B cell (primary cell): ENCODE measurements around the gene HSPA12A. TPM values are rescaled to one million over a fixed set of nuclear protein-coding genes. Genes with fewer than 3 reads are reported as not detected.

ENCODE experiments used
- ATAC-seq: fragments of 200-7000 bp; cut with Tn5 transposase; one replicate; pipeline ENCODE4 v1.10.0; 2021; ENCODE audit warnings: low read depth, mild to moderate bottlenecking, moderate number of reproducible peaks, moderate library complexity
- CTCF ChIA-PET: fragments of 350-600 bp; sonication (Branson Sonifier 250); formaldehyde crosslinking; loops from one replicate; lab custom pipeline; 2021; ENCODE audit warnings: antibody characterized with exemption, inconsistent platforms; lab: Charles Lee
- POLR2A ChIA-PET: fragments of 350-600 bp; sonication (Branson Sonifier 250); formaldehyde crosslinking; loops from one replicate; lab custom pipeline; 2021; ENCODE audit warnings: antibody characterized with exemption; lab: Charles Lee
- DNase-seq: peaks from one replicate; pipeline ENCODE4 v3.0.0; 2013
- H2AFZ ChIP-seq: 2 replicates; pipeline ENCODE4 v1.6.1; 2012; ENCODE audit warnings: mild to moderate bottlenecking, low read depth, low read length; ENCODE audit not compliant: insufficient read depth, poor library complexity, severe bottlenecking
- H3K27ac ChIP-seq, 2 donors: 1 replicate in 1 of 2; 2 replicates in 1 of 2; pipeline ENCODE4 v1.5.1; 2012 to 2013; ENCODE audit warnings: low read length in 2 of 2, mild to moderate bottlenecking in 2 of 2, moderate library complexity in 1 of 2
- H3K27me3 ChIP-seq, 4 experiments: fragments of 200-600 bp in 1 of 4; sonication (generic) in 1 of 4; replicated peaks in 1 of 4; 1 replicate in 2 of 4; 2 replicates in 2 of 4; pipeline versions ENCODE4 v1.6.1 to v1.7.0; 2013 to 2016; ENCODE audit warnings: low read length in 3 of 4, mild to moderate bottlenecking in 2 of 4, mixed read lengths in 1 of 4, moderate library complexity in 1 of 4; ENCODE audit not compliant: insufficient read depth in 4 of 4, control insufficient read depth in 3 of 4; ENCODE audit errors: control extremely low read depth in 1 of 4
- H3K36me3 ChIP-seq, 2 experiments: replicated peaks in 1 of 2; 1 replicate in 1 of 2; 2 replicates in 1 of 2; pipeline versions ENCODE4 v1.6.1 to v1.7.1; 2013; ENCODE audit warnings: low read length in 1 of 2; ENCODE audit not compliant: insufficient read depth in 2 of 2, control insufficient read depth in 1 of 2; ENCODE audit errors: control extremely low read depth in 1 of 2, extremely low read depth in 1 of 2
- H3K4me1 ChIP-seq, 2 donors: fragments of 200-600 bp in 1 of 2; sonication (generic) in 1 of 2; 1 replicate in 1 of 2; 2 replicates in 1 of 2; pipeline versions ENCODE4 v1.5.1 to v1.6.1; 2013 to 2017; ENCODE audit warnings: low read length in 2 of 2; ENCODE audit not compliant: control insufficient read depth in 2 of 2, insufficient read depth in 2 of 2
- H3K4me2 ChIP-seq: replicated peaks from 2 replicates; pipeline ENCODE3; 2012; ENCODE audit warnings: mild to moderate bottlenecking, low read depth, low read length; ENCODE audit not compliant: poor library complexity, severe bottlenecking
- H3K4me3 ChIP-seq, 5 experiments: fragments of 200-600 bp in 1 of 5; sonication (generic) in 1 of 5; 1 replicate in 3 of 5; 2 replicates in 2 of 5; pipeline versions ENCODE4 v1.5.1 to v1.7.0; 2011 to 2016; ENCODE audit warnings: low read length in 4 of 5, mild to moderate bottlenecking in 4 of 5, low read depth in 2 of 5, control low read depth in 1 of 5, moderate library complexity in 1 of 5; ENCODE audit not compliant: insufficient read depth in 1 of 5; ENCODE audit errors: control extremely low read depth in 1 of 5, extremely low read depth in 1 of 5
- H3K79me2 ChIP-seq: fragments of 200-600 bp; sonication (generic); one replicate; pipeline ENCODE4 v1.6.0; 2016; ENCODE audit warnings: low read length; ENCODE audit not compliant: control insufficient read depth, insufficient read depth
- H3K9ac ChIP-seq: fragments of 200-600 bp; sonication (generic); 2 replicates; pipeline ENCODE4 v1.6.1; 2017; ENCODE audit warnings: mild to moderate bottlenecking, low read length, moderate library complexity
- H3K9me3 ChIP-seq, 3 donors: one replicate each; pipeline versions ENCODE4 v1.6.1 to v1.7.1; 2013; ENCODE audit warnings: low read length in 2 of 3; ENCODE audit not compliant: control insufficient read depth in 2 of 3, insufficient read depth in 1 of 3; ENCODE audit errors: control extremely low read depth in 1 of 3
- H4K20me1 ChIP-seq: 2 replicates; pipeline ENCODE4 v1.6.0; 2012; ENCODE audit warnings: mild to moderate bottlenecking, low read length; ENCODE audit not compliant: insufficient read depth, control insufficient read depth, poor library complexity, severe bottlenecking
- H3K27ac Mint-ChIP-seq: one replicate; pipeline ENCODE4 v1.8.0; 2021; ENCODE audit warnings: mixed read lengths
- H3K27me3 Mint-ChIP-seq: one replicate; pipeline ENCODE4 v1.8.0; 2021; ENCODE audit warnings: mixed read lengths
- H3K4me1 Mint-ChIP-seq: one replicate; pipeline ENCODE4 v1.8.0; 2021; ENCODE audit warnings: mixed read lengths
- H3K4me3 Mint-ChIP-seq: one replicate; pipeline ENCODE4 v1.8.0; 2021; ENCODE audit warnings: mixed read lengths
- H3K9me3 Mint-ChIP-seq: one replicate; pipeline ENCODE4 v1.8.0; 2022; ENCODE audit warnings: mixed read lengths; ENCODE audit not compliant: insufficient read depth
- CTCF ChIP-seq: fragments of 200-600 bp; IDR thresholded peaks from one replicate; pipeline ENCODE4 v1.8.0; 2022; ENCODE audit warnings: antibody characterized with exemption, mild to moderate bottlenecking
- EZH2 ChIP-seq: IDR thresholded peaks from 2 replicates; pipeline ENCODE4 v1.6.1; 2012; ENCODE audit warnings: borderline replicate concordance, low read depth, mild to moderate bottlenecking, moderate library complexity, low read length; ENCODE audit not compliant: insufficient read depth, poor library complexity, severe bottlenecking
- WGBS: methylation state at CpG from one replicate; pipeline ENCODE4 v1.1.5; 2013; ENCODE audit warnings: missing lambda C conversion rate; ENCODE audit not compliant: insufficient coverage; 5-methylcytosine and 5-hydroxymethylcytosine counted together
- intact Hi-C: fragments of 100-400 bp; cut with micrococcal nuclease; formaldehyde crosslinking; loops from one replicate; pipeline ENCODE4 v1.10.0; 2022
- polyA plus RNA-seq: library from polyadenylated mRNA; depleted of rRNA; stranded (reverse); fragments of >200 nt; gene quantifications from 2 replicates; pipeline ENCODE4 v1.2.3, GENCODE V29; 2012
- total RNA-seq, 2 donors: library from RNA; stranded (reverse); fragments of 120-200 nt in 1 of 2; gene quantifications; 1 replicate in 1 of 2; 2 replicates in 1 of 2; pipeline versions ENCODE4 v1.2.3 to v1.2.4, GENCODE V29; 2013 to 2022

Gene HSPA12A
- total and polyA plus RNA-seq, 2 donors (not counting 1 experiment from before 2014, with no cell fraction given), result 2.1 to 17.7 TPM

GRCh38 chr10:116781370-116781884, 39.1 kb upstream of the HSPA12A start:
- no peaks in the 10 kb centered on the region for H3K27me3 ChIP-seq
- TF ChIP-seq EZH2 (no peak), CTCF (no peak)
- no peaks in the 10 kb centered on the region for H3K27me3 Mint-ChIP-seq
- WGBS, result no CpG with 5 or more reads among the region's 7 CpGs
- no peak overlapping the region for H2AFZ ChIP-seq
- ATAC-seq (no peak), DNase-seq (no peak)
- ChIA-PET CTCF (no interaction called here), POLR2A (no interaction called here)
- H3K9me3 Mint-ChIP-seq, result no peaks in the 10 kb centered on the region
- H3K4me1 ChIP-seq, result no peaks in the 10 kb centered on the region
- intact Hi-C loops, result no loop called here
- no peaks in the 10 kb centered on the region for H3K9me3 ChIP-seq
- H3K4me3 ChIP-seq, result no peak overlapping the region
- H3K27ac Mint-ChIP-seq, result no peak overlapping the region
- no peaks in the 10 kb centered on the region for H3K4me1 Mint-ChIP-seq
- H3K79me2 ChIP-seq, result no peaks in the 10 kb centered on the region
- no peak overlapping the region for H3K9ac ChIP-seq
- no peak overlapping the region for H3K27ac ChIP-seq
- no peak overlapping the region for H3K4me2 ChIP-seq
- no peaks in the 10 kb centered on the region for H3K36me3 ChIP-seq
- no peak overlapping the region for H3K4me3 Mint-ChIP-seq
- H4K20me1 ChIP-seq, result no peaks in the 10 kb centered on the region

DNA sequence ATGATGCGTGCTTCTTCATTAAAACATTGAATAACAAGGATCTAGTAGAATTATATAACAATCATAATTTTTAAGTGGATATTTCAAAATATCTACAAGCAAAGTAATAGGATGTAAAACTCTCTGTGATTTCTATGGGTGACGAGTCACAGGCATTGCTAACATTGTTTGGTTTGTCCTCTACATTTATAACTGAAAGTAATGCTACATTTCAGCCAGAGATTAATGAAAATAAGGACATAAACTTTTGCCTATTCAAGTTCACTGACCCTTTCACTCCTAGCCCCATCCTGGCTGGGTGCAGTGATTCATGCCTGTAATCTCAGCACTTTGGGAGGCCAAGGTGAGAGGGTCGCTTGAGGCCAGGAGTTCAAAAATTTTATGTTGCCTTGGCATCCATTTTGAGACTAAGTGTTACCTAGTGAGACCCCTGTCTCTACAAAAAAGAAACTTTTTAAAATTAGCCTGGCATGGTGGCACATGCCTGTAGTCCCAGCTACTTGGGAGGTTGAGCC, 38.4 kb upstream of the HSPA12A start:
- TF ChIP-seq CTCF (no peak), EZH2 (no peak)
- POLR2A ChIA-PET, result no interaction called here
- Histone ChIP-seq H2AFZ (no peak overlapping the region), H3K4me2 (no peak overlapping the region), H3K4me1 (no peaks in the 10 kb centered on the region), H3K36me3 (no peaks in the 10 kb centered on the region), H3K27me3 (no peaks in the 10 kb centered on the region), H3K9ac (no peak overlapping the region), H3K27ac (no peak overlapping the region), H4K20me1 (no peaks in the 10 kb centered on the region), H3K79me2 (no peaks in the 10 kb centered on the region), H3K9me3 (no peaks in the 10 kb centered on the region), H3K4me3 (no peak overlapping the region)
- DNase-seq (no peak), ATAC-seq (no peak)
- H3K27ac Mint-ChIP-seq, result no peak overlapping the region
- intact Hi-C loops, result no loop called here
- H3K27me3 Mint-ChIP-seq, result no peaks in the 10 kb centered on the region
- H3K9me3 Mint-ChIP-seq, result no peaks in the 10 kb centered on the region
- CTCF ChIA-PET, result no interaction called here
- no peaks in the 10 kb centered on the region for H3K4me1 Mint-ChIP-seq
- 100% methylated on average over 1 of the region's 3 CpGs for WGBS
- H3K4me3 Mint-ChIP-seq, result no peak overlapping the region
